PC-3 (cell line): Measurements from ENCODE around the gene TCP1. TPM values are rescaled to one million over a fixed set of nuclear protein-coding genes. Genes with fewer than 3 reads are reported as not detected.

ENCODE experiments used
- total RNA-seq: library from RNA; depleted of rRNA; stranded (reverse); fragments of >200 nt; gene quantifications from 2 replicates; pipeline ENCODE4 v1.2.3, GENCODE V29; 2014; rRNA removed

TCP1 gene
- total RNA-seq, 1 experiment from 2014 or later, result 280 TPM

Other genes with a start within 250 kb of the TCP1 start
- gene SOD2, start 96.4 kb downstream of the TCP1 start, total RNA-seq, result 69.5 and 78.2 TPM in 2 replicates
- 50.8 and 54.5 TPM in 2 replicates for gene WTAP, start 62.1 kb downstream of the TCP1 start, total RNA-seq
- 29.0 and 36.0 TPM in 2 replicates for gene ACAT2, start 27.6 kb downstream of the TCP1 start, total RNA-seq
- gene MRPL18, start 865 bp upstream of the TCP1 start, total RNA-seq, result 123 and 155 TPM in 2 replicates
- not detected in 2 replicates for gene PNLDC1, start 10.7 kb upstream of the TCP1 start, total RNA-seq
- not detected in 2 replicates for gene MAS1, start 101.4 kb upstream of the TCP1 start, total RNA-seq
- 31.5 and 37.2 TPM in 2 replicates for gene IGF2R, start 179.5 kb upstream of the TCP1 start, total RNA-seq